GM12878 (cell line): ENCODE measurements around the gene PBLD. TPM values are rescaled to one million over a fixed set of nuclear protein-coding genes. Genes with fewer than 3 reads are reported as not detected.

ENCODE experiments used
- ATAC-seq: fragments of 200-7000 bp; cut with Tn5 transposase; 3 replicates; pipeline ENCODE4 v1.9.1; 2020; ENCODE audit warnings: mild to moderate bottlenecking, moderate library complexity
- BruUV-seq: library from RNA; stranded (reverse); fragments of 400-500 nt; replicated peaks from 2 replicates; lab custom pipeline; 2021; lab: Mats Ljungman, UMichigan
- CTCF ChIA-PET: fragments of 300-600 bp; sonication (Branson Sonifier 250); formaldehyde crosslinking; extraction: SDS; loops from one replicate; lab custom pipeline; 2021; ENCODE audit warnings: inconsistent platforms; lab: Yijun Ruan, JAX
- POLR2A ChIA-PET: fragments of 350-600 bp; formaldehyde crosslinking; extraction: SDS; loops from one replicate; lab custom pipeline; 2021; ENCODE audit warnings: inconsistent platforms; lab: Charles Lee
- RAD21 ChIA-PET: fragments of 300-600 bp; sonication (Branson Sonifier 250); formaldehyde crosslinking; loops from one replicate; lab custom pipeline; 2023; ENCODE audit warnings: antibody characterized with exemption; ENCODE audit not compliant: unreplicated experiment; lab: Charles Lee
- SMC1A ChIA-PET: fragments of 300-600 bp; sonication (Branson Sonifier 250); formaldehyde crosslinking; loops from one replicate; lab custom pipeline; 2023; ENCODE audit not compliant: unreplicated experiment, uncharacterized antibody; lab: Charles Lee
- DNase-seq: peaks from one replicate; pipeline ENCODE4 v3.0.0-alpha.2; 2011; ENCODE audit warnings: low read depth, low spot score
- FAIRE-seq: peaks from 3 replicates; lab custom pipeline; 2011; peaks lifted over from hg19 to GRCh38; lab: Jason Lieb, UNC
- H2AFZ ChIP-seq: 2 replicates; pipeline ENCODE4 v1.6.0; 2011; ENCODE audit warnings: low read depth, low read length, control low read depth; ENCODE audit not compliant: control insufficient read depth
- H3K27ac ChIP-seq: 2 replicates; pipeline ENCODE4 v1.5.1; 2011; ENCODE audit warnings: control low read depth; ENCODE audit not compliant: control insufficient read depth, insufficient read depth
- H3K27me3 ChIP-seq, 2 experiments: replicated peaks in 1 of 2; 2 replicates each; pipeline versions ENCODE4 v1.6.0 to v1.6.1; 2011; ENCODE audit warnings: low read length in 1 of 2; ENCODE audit not compliant: control insufficient read depth in 2 of 2, insufficient read depth in 2 of 2
- H3K36me3 ChIP-seq, 2 experiments: 2 replicates each; pipeline ENCODE4 v1.5.1; 2011; ENCODE audit warnings: low read length in 1 of 2; ENCODE audit not compliant: control insufficient read depth in 2 of 2, insufficient read depth in 2 of 2
- H3K4me1 ChIP-seq: 2 replicates; pipeline ENCODE4 v1.6.1; 2011; ENCODE audit warnings: mild to moderate bottlenecking, low read length, moderate library complexity, mixed read lengths; ENCODE audit not compliant: control insufficient read depth, insufficient read depth
- H3K4me2 ChIP-seq: 2 replicates; pipeline ENCODE4 v1.6.0; 2011; ENCODE audit warnings: control low read depth; ENCODE audit not compliant: control insufficient read depth, insufficient read depth
- H3K4me3 ChIP-seq: fragments of 200-600 bp; sonication (generic); 2 replicates; pipeline ENCODE4 v1.5.1; 2016
- H3K79me2 ChIP-seq: 2 replicates; pipeline ENCODE4 v1.6.0; 2011; ENCODE audit warnings: low read length; ENCODE audit not compliant: control insufficient read depth, insufficient read depth
- H3K9ac ChIP-seq: 2 replicates; pipeline ENCODE4 v1.8.0; 2011; ENCODE audit warnings: low read length, control low read depth, mixed read lengths; ENCODE audit not compliant: control insufficient read depth, insufficient read depth
- H3K9me3 ChIP-seq: replicated peaks from 3 replicates; pipeline ENCODE4 v1.5.1; 2011; ENCODE audit warnings: mild to moderate bottlenecking, low read length; ENCODE audit not compliant: control insufficient read depth, insufficient read depth
- H4K20me1 ChIP-seq: 2 replicates; pipeline ENCODE4 v1.6.0; 2011; ENCODE audit not compliant: control insufficient read depth, insufficient read depth
- CBFB ChIP-seq: IDR thresholded peaks from 2 replicates; pipeline ENCODE4 v1.6.1; 2016; ENCODE audit warnings: antibody characterized with exemption, low read depth
- HCFC1 ChIP-seq: fragments of 150-350 bp; IDR thresholded peaks from 2 replicates; pipeline ENCODE4 v1.6.1; 2014; ENCODE audit warnings: low read length
- HDAC2 ChIP-seq: fragments of 200-600 bp; sonication (generic); IDR thresholded peaks from 2 replicates; pipeline ENCODE4 v1.6.1; 2017
- KLF5 ChIP-seq: fragments of 450-650 bp; IDR thresholded peaks from 2 replicates; pipeline ENCODE4 v1.6.1; 2014; ENCODE audit warnings: mild to moderate bottlenecking; ENCODE audit not compliant: partially characterized antibody
- NBN ChIP-seq: fragments of 450-650 bp; IDR thresholded peaks from 2 replicates; pipeline ENCODE4 v1.6.1; 2016
- SIN3A ChIP-seq: IDR thresholded peaks from 2 replicates; pipeline ENCODE4 v1.6.1; 2012; ENCODE audit warnings: low read depth, low read length, improper control_type of control experiment
- SMAD1 ChIP-seq: fragments of 450-650 bp; IDR thresholded peaks from 2 replicates; pipeline ENCODE4 v1.6.1; 2018; ENCODE audit warnings: mild to moderate bottlenecking, low read depth; ENCODE audit not compliant: partially characterized antibody
- SMARCA5 ChIP-seq: fragments of 450-650 bp; IDR thresholded peaks from 2 replicates; pipeline ENCODE4 v1.6.1; 2017; ENCODE audit warnings: mild to moderate bottlenecking
- SREBF2 ChIP-seq: IDR thresholded peaks from 2 replicates; pipeline ENCODE4 v1.6.1; 2012; ENCODE audit warnings: mild to moderate bottlenecking, low read length
- STAT3 ChIP-seq: IDR thresholded peaks from 2 replicates; pipeline ENCODE4 v1.6.1; 2011; ENCODE audit warnings: low read depth, low read length, improper control_type of control experiment
- SUZ12 ChIP-seq: fragments of 200-600 bp; sonication (generic); IDR thresholded peaks from one replicate; pipeline ENCODE4 v1.6.1; 2018; ENCODE audit warnings: antibody characterized with exemption, mild to moderate bottlenecking; ENCODE audit not compliant: unreplicated experiment
- TCF7 ChIP-seq: IDR thresholded peaks from 2 replicates; pipeline ENCODE4 v1.6.1; 2014; ENCODE audit warnings: antibody characterized with exemption, borderline replicate concordance
- ZNF207 ChIP-seq: fragments of 450-650 bp; IDR thresholded peaks from 2 replicates; pipeline ENCODE4 v1.6.1; 2014; ENCODE audit warnings: antibody characterized with exemption, mild to moderate bottlenecking, borderline replicate concordance
- ZZZ3 ChIP-seq: IDR thresholded peaks from 2 replicates; pipeline ENCODE4 v1.6.1; 2011; ENCODE audit warnings: low read depth; ENCODE audit not compliant: control insufficient read depth, insufficient read length
- WGBS: methylation state at CpG from one replicate; pipeline ENCODE4 v1.1.6; 2016; ENCODE audit warnings: low lambda C conversion rate; ENCODE audit not compliant: insufficient replicate concordance, insufficient coverage; ENCODE audit errors: missing lambda C conversion rate; 5-methylcytosine and 5-hydroxymethylcytosine counted together
- in situ Hi-C: fragments of 300-500 bp; cut with MboI; formaldehyde crosslinking; loops from 9 replicates; pipeline ENCODE4 v1.14.3; 2018; ENCODE audit warnings: mixed read lengths
- intact Hi-C: fragments of 100-400 bp; cut with micrococcal nuclease; formaldehyde crosslinking; loops from one replicate; pipeline ENCODE4 v1.14.2; 2022; ENCODE audit not compliant: unreplicated experiment
- polyA plus RNA-seq, 11 experiments: library from polyadenylated mRNA; depleted of rRNA in 4 of 11; unstranded in 6 of 11; stranded (reverse) in 5 of 11; fragments of >200 nt; fragmentation: Nextera tagmentation in 4 of 11; fragmentation: Illumina TruSeq in 1 of 11; extraction: Ambion mirVana in 4 of 11; extraction: Trizol in 1 of 11; gene quantifications; 1 replicate in 1 of 11; 2 replicates in 10 of 11; pipeline versions ENCODE4 v1.2.1 to v1.2.3, GENCODE V29; 2011 to 2016; ENCODE audit warnings: inconsistent platforms in 2 of 11, missing spikeins in 2 of 11, low read depth in 1 of 11
- total RNA-seq, 4 experiments: library from RNA; depleted of rRNA in 3 of 4; stranded (reverse); fragments of >200 nt in 3 of 4; fragmentation: Illumina TruSeq in 1 of 4; extraction: Trizol in 1 of 4; gene quantifications; 2 replicates each; pipeline versions ENCODE4 v1.2.1 to v1.2.3, GENCODE V29; 2013 to 2021
- TF ChIP-seq, protein P1 (sequence below), 3 experiments: IDR thresholded peaks in 2 of 3; conservative IDR thresholded peaks in 1 of 3; 2 replicates each; pipeline ENCODE4 v1.5.1; 2011; ENCODE audit warnings: low read depth in 3 of 3, low read length in 3 of 3, mild to moderate bottlenecking in 3 of 3, control low read depth in 2 of 3, moderate library complexity in 2 of 3, inconsistent platforms in 1 of 3, mixed read lengths in 1 of 3; ENCODE audit not compliant: control insufficient read depth in 2 of 3, insufficient read depth in 1 of 3; ENCODE audit errors: extremely low read depth in 1 of 3

The PBLD gene
- total and polyA plus RNA-seq, 10 of the 15 experiments (the other 5 are each of a cell fraction or from before 2014, with no cell fraction given): 0.68 to 2.8 (median 1.7) TPM

DNA sequence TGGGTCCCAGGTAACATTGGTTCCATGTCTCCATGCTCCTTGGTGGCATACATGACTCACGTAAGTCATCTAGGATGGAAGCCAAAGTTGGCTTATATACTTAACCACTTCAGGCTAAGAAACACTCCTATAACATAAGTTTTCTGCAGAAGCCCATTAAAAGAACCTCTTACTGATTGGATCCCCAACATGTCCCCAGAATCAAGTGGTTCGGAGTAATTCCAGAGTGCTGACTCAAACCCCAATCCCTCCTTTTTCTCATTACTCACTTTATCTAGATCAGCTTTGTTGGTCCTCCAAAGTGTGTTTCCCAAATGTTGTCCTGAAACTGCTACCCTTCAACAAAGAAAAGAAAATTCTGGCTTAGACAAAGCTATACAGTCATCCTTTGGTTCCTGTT lies 90.7 kb downstream of the PBLD start (continued):
- TF ChIP-seq, protein P1, sequence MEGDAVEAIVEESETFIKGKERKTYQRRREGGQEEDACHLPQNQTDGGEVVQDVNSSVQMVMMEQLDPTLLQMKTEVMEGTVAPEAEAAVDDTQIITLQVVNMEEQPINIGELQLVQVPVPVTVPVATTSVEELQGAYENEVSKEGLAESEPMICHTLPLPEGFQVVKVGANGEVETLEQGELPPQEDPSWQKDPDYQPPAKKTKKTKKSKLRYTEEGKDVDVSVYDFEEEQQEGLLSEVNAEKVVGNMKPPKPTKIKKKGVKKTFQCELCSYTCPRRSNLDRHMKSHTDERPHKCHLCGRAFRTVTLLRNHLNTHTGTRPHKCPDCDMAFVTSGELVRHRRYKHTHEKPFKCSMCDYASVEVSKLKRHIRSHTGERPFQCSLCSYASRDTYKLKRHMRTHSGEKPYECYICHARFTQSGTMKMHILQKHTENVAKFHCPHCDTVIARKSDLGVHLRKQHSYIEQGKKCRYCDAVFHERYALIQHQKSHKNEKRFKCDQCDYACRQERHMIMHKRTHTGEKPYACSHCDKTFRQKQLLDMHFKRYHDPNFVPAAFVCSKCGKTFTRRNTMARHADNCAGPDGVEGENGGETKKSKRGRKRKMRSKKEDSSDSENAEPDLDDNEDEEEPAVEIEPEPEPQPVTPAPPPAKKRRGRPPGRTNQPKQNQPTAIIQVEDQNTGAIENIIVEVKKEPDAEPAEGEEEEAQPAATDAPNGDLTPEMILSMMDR (IDR thresholded peaks at IDR 0.05 in 2 of 3, conservative IDR thresholded peaks at IDR 0.05 in 1 of 3; ENCODE audit: control insufficient read depth in 2 of 3, extremely low read depth in 1 of 3, insufficient read depth in 1 of 3, low read depth in 3 of 3, low read length in 3 of 3): no peak
- TF ChIP-seq HCFC1 (no peak), SMARCA5 (no peak), HDAC2 (no peak), TCF7 (no peak), KLF5 (no peak), SREBF2 (no peak), SUZ12 (no peak), NBN (no peak), SIN3A (no peak)

DNA sequence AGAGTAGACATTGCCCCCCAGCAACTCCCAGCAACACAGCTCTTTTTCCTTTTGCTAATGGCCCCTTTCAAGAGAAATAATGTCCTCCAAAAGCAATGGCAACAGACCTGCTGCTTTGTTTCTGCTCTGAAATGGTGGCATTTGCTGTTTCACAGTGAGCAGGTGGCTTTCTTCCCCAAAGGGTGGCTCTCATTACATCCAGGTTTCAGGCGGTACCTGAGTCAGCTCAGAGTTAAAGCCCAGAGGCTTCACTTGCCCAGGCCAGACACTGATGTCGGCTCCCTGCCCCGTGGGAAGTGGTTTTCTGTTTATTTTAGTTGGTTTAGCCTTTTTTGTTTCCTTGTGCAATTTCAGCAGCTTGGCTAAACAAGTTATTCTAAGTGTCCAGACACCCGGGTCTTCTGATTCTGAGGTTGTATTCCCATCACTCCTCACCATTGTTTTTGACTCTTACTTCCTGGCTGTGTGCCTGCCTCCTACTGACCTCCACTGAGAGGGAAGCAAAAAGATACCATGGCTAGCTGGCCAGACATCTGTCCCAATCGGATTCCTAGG lies 93.1 kb downstream of the PBLD start:
- H3K36me3 ChIP-seq: no peaks in the 10 kb centered on the region
- intact Hi-C loops (no loop called here), in situ Hi-C loops (no loop called here)
- BruUV-seq: no TSS peak
- DNase-seq: no peak
- no peaks in the 10 kb centered on the region for H3K79me2 ChIP-seq
- H3K27me3 ChIP-seq: no peaks in the 10 kb centered on the region; a peak in 1 of 4 replicates
- H3K27ac ChIP-seq: no peak overlapping the region
- H2AFZ ChIP-seq: no peak overlapping the region
- H3K4me3 ChIP-seq: no peak overlapping the region
- no peaks in the 10 kb centered on the region for H3K4me1 ChIP-seq
- POLR2A ChIA-PET: interaction anchor here (0.6 kb wide), 1 partner anchor 343 kb away, joined by 9 read pairs; no protein-coding TSS in a partner anchor
- 43% methylated on average over 5 of the region's 5 CpGs for WGBS
- no peak for ATAC-seq
- RAD21 ChIA-PET: no interaction called here
- H3K4me2 ChIP-seq: no peak overlapping the region
- no peaks in the 10 kb centered on the region for H4K20me1 ChIP-seq
- TF ChIP-seq CBFB (no peak), ZZZ3 (no peak), ZNF207 (no peak), SMAD1 (no peak), STAT3 (no peak)
- no peak for FAIRE-seq
- H3K9me3 ChIP-seq: no peaks in the 10 kb centered on the region
- CTCF ChIA-PET: interaction anchor here (1.1 to 1.2 kb wide), 2 partner anchors 27 to 62 kb away, joined by 3 to 4 read pairs; no protein-coding TSS in a partner anchor
- SMC1A ChIA-PET: no interaction called here
- no peak overlapping the region for H3K9ac ChIP-seq
